SK-N-SH (cell line): Measurements from ENCODE around the gene TMEM51. TPM values are rescaled to one million over a fixed set of nuclear protein-coding genes. Genes with fewer than 3 reads are reported as not detected.

ENCODE experiments used
- CTCF ChIA-PET: fragments of 300-600, 350-600 bp; formaldehyde crosslinking; extraction: SDS; loops from one replicate; lab custom pipeline; 2021; lab: Yijun Ruan, JAX
- POLR2A ChIA-PET: fragments of 350-600 bp; sonication (Branson Sonifier 250); formaldehyde crosslinking; extraction: SDS; loops from one replicate; lab custom pipeline; 2020; ENCODE audit warnings: antibody characterized with exemption, inconsistent platforms; lab: Yijun Ruan, JAX
- DNase-seq: peaks from one replicate; pipeline ENCODE4 v3.0.0; 2012
- H2AFZ ChIP-seq: fragments of 200-600 bp; sonication (generic); 2 replicates; pipeline ENCODE4 v1.8.1; 2016; ENCODE audit warnings: antibody characterized with exemption, mild to moderate bottlenecking, low read depth
- H3F3A ChIP-seq: fragments of 200-600 bp; sonication (generic); replicated peaks from 2 replicates; pipeline ENCODE3; 2016; ENCODE audit warnings: antibody characterized with exemption, mild to moderate bottlenecking; ENCODE audit not compliant: insufficient read depth
- H3K27ac ChIP-seq, 2 experiments: fragments of 200-500 bp in 1 of 2; fragments of 200-600 bp in 1 of 2; sonication (Bioruptor generic) in 1 of 2; sonication (generic), shearing (Covaris generic) in 1 of 2; 2 replicates each; pipeline versions ENCODE4 v1.5.1 to v1.6.1; 2014 to 2016; ENCODE audit warnings: low read depth in 2 of 2, inconsistent platforms in 1 of 2, low read length in 1 of 2, mild to moderate bottlenecking in 1 of 2, mixed read lengths in 1 of 2
- H3K27me3 ChIP-seq: fragments of 200-600 bp; sonication (generic), shearing (Covaris generic); 2 replicates; pipeline ENCODE4 v1.6.1; 2016; ENCODE audit warnings: mixed run types; ENCODE audit not compliant: insufficient read depth
- H3K36me3 ChIP-seq, 2 experiments: fragments of 200-500 bp in 1 of 2; fragments of 200-600 bp in 1 of 2; sonication (Bioruptor generic) in 1 of 2; sonication (generic) in 1 of 2; replicated peaks in 1 of 2; 2 replicates each; pipeline versions ENCODE3 to v1.5.1; 2014 to 2016; ENCODE audit warnings: low read length in 1 of 2, mild to moderate bottlenecking in 1 of 2; ENCODE audit not compliant: insufficient read depth in 2 of 2, control insufficient read depth in 1 of 2
- H3K4me1 ChIP-seq, 2 experiments: fragments of 200-500 bp in 1 of 2; fragments of 200-600 bp in 1 of 2; sonication (Bioruptor generic) in 1 of 2; sonication (generic), shearing (Covaris generic) in 1 of 2; 2 replicates each; pipeline versions ENCODE4 v1.5.1 to v1.6.1; 2014 to 2016; ENCODE audit warnings: low read depth in 1 of 2, low read length in 1 of 2, mixed run types in 1 of 2; ENCODE audit not compliant: insufficient read depth in 2 of 2, control insufficient read depth in 1 of 2
- H3K4me2 ChIP-seq: fragments of 200-600 bp; sonication (generic), shearing (Covaris generic); 2 replicates; pipeline ENCODE4 v1.6.1; 2017; ENCODE audit warnings: mixed run types
- H3K4me3 ChIP-seq, 2 experiments: fragments of 200-500 bp in 1 of 2; fragments of 200-600 bp in 1 of 2; sonication (Bioruptor generic) in 1 of 2; sonication (generic), shearing (Covaris generic) in 1 of 2; 2 replicates each; pipeline versions ENCODE4 v1.5.1 to v1.8.1; 2014 to 2016; ENCODE audit warnings: low read depth in 2 of 2, inconsistent platforms in 1 of 2, low read length in 1 of 2, mild to moderate bottlenecking in 1 of 2, mixed read lengths in 1 of 2, moderate library complexity in 1 of 2
- H3K79me2 ChIP-seq: fragments of 200-600 bp; sonication (generic); 2 replicates; pipeline ENCODE4 v1.8.1; 2017; ENCODE audit warnings: mild to moderate bottlenecking; ENCODE audit not compliant: insufficient read depth
- H3K9ac ChIP-seq: fragments of 200-600 bp; sonication (generic); 2 replicates; pipeline ENCODE4 v1.6.1; 2017; ENCODE audit warnings: mixed run types
- H3K9me2 ChIP-seq: fragments of 200-600 bp; sonication (generic); 2 replicates; pipeline ENCODE4 v1.6.1; 2017; ENCODE audit warnings: mixed run types
- H3K9me3 ChIP-seq: fragments of 200-600 bp; sonication (generic); 2 replicates; pipeline ENCODE4 v1.6.1; 2017; ENCODE audit warnings: mixed run types, mild to moderate bottlenecking, moderate library complexity
- H4K20me1 ChIP-seq: fragments of 200-600 bp; sonication (generic); 2 replicates; pipeline ENCODE4 v1.6.1; 2017; ENCODE audit warnings: mild to moderate bottlenecking, mixed run types; ENCODE audit not compliant: insufficient read depth
- ELF1 ChIP-seq: IDR thresholded peaks from 2 replicates; pipeline ENCODE4 v1.4.0; 2012
- EP300 ChIP-seq, 2 experiments: IDR thresholded peaks; 2 replicates each; pipeline versions ENCODE4 v1.4.0 to v1.6.1; 2012; ENCODE audit warnings: borderline replicate concordance in 1 of 2, low read depth in 1 of 2, low read length in 1 of 2
- GATA2 ChIP-seq: sonication (generic); formaldehyde crosslinking; IDR thresholded peaks from 2 replicates; pipeline ENCODE4 v1.5.0; 2020; ENCODE audit warnings: mild to moderate bottlenecking, missing genetic modification reagents
- JUND ChIP-seq: IDR thresholded peaks from 2 replicates; pipeline ENCODE4 v1.4.0; 2012
- RCOR1 ChIP-seq: fragments of 150-350 bp; IDR thresholded peaks from 2 replicates; pipeline ENCODE4 v1.6.1; 2017; ENCODE audit warnings: antibody characterized with exemption, low read length
- RXRA ChIP-seq: IDR thresholded peaks from 2 replicates; pipeline ENCODE4 v1.4.0; 2012; ENCODE audit warnings: low read depth, mild to moderate bottlenecking, borderline replicate concordance
- SIN3A ChIP-seq: IDR thresholded peaks from 2 replicates; pipeline ENCODE4 v1.6.1; 2012; ENCODE audit warnings: low read depth, mild to moderate bottlenecking, low read length, moderate library complexity, borderline replicate concordance
- YY1 ChIP-seq: IDR thresholded peaks from 2 replicates; pipeline ENCODE4 v1.4.0; 2012; ENCODE audit warnings: low read depth, mild to moderate bottlenecking
- WGBS: methylation state at CpG from one replicate; pipeline ENCODE4 v1.1.6; 2017; ENCODE audit warnings: low lambda C conversion rate; 5-methylcytosine and 5-hydroxymethylcytosine counted together
- polyA plus RNA-seq, 3 experiments: library from polyadenylated mRNA; depleted of rRNA; stranded (reverse); fragments of >200 nt; gene quantifications; 2 replicates each; pipeline ENCODE4 v1.2.3, GENCODE V29; 2012
- TF ChIP-seq, protein P1 (sequence below): IDR thresholded peaks from 2 replicates; pipeline ENCODE4 v1.4.0; 2012; ENCODE audit warnings: low read depth, borderline replicate concordance
- TF ChIP-seq, protein P2 (sequence below): fragments of 200-600 bp; sonication (generic); IDR thresholded peaks from 2 replicates; pipeline ENCODE4 v1.6.1; 2017; ENCODE audit warnings: antibody characterized with exemption, mild to moderate bottlenecking, moderate library complexity
- TF ChIP-seq, protein P3 (sequence below): IDR thresholded peaks from 2 replicates; pipeline ENCODE4; 2012
- TF ChIP-seq, protein P4 (sequence below): IDR thresholded peaks from 2 replicates; pipeline ENCODE4 v1.6.1; 2012; ENCODE audit warnings: mild to moderate bottlenecking, low read depth, low read length, moderate library complexity
- TF ChIP-seq, protein P5 (sequence below): fragments of 150-350 bp; IDR thresholded peaks from 2 replicates; pipeline ENCODE4 v1.6.1; 2016; ENCODE audit warnings: mild to moderate bottlenecking, low read depth, low read length
- TF ChIP-seq, protein P6 (sequence below): IDR thresholded peaks from 2 replicates; pipeline ENCODE4 v1.4.0; 2012; ENCODE audit warnings: low read depth

TMEM51 gene
- polyA plus RNA-seq, 1 of the 3 experiments (the other 2 are of a cell fraction) = 25.6 TPM

DNA sequence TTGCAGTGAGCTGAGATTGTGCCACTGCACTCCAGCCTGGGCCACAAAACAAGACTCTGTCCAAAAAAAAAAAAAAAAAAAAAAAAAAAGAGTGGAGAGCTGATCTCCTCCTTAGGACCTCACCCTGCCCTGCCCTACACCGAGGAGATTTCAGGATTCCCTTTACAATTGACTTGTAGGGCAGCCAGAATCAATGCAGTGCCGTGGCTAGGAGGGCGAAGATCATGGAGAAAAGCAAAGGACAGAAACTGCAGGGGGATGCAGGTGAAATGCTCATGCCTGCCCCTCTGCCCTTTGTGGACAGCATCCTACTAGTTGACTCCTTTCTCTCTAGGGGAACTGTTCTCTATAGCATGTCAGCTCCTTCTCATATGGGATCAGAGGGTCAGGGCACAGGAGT is 103.0 kb downstream of the TMEM51 start:
- no peaks in the 10 kb centered on the region for H3K9me2 ChIP-seq
- ChIA-PET POLR2A (no interaction called here), CTCF (interaction anchor here (1.5 kb wide), 1 partner anchor 124 kb away, joined by 3 read pairs; no protein-coding TSS in a partner anchor)
- H2AFZ ChIP-seq = no peak overlapping the region
- no peak overlapping the region for H3K9ac ChIP-seq
- H4K20me1 ChIP-seq = no peaks in the 10 kb centered on the region
- H3K79me2 ChIP-seq = no peaks in the 10 kb centered on the region
- H3K4me2 ChIP-seq = no peak overlapping the region
- H3K36me3 ChIP-seq = no peaks in the 10 kb centered on the region
- H3K4me1 ChIP-seq = peaks cover 0 to 2% of the 10 kb centered on the region in 2 experiments; a peak in 1 of 4 replicates
- 76% methylated on average over 3 of the region's 3 CpGs for WGBS
- no peaks in the 10 kb centered on the region for H3F3A ChIP-seq
- no peak for DNase-seq
- H3K27ac ChIP-seq = no peak overlapping the region
- H3K4me3 ChIP-seq = no peak overlapping the region
- TF ChIP-seq, protein P1, sequence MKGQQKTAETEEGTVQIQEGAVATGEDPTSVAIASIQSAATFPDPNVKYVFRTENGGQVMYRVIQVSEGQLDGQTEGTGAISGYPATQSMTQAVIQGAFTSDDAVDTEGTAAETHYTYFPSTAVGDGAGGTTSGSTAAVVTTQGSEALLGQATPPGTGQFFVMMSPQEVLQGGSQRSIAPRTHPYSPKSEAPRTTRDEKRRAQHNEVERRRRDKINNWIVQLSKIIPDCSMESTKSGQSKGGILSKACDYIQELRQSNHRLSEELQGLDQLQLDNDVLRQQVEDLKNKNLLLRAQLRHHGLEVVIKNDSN = no peak
- TF ChIP-seq RXRA = no peak
- TF ChIP-seq RCOR1 = no peak
- TF ChIP-seq, protein P2, sequence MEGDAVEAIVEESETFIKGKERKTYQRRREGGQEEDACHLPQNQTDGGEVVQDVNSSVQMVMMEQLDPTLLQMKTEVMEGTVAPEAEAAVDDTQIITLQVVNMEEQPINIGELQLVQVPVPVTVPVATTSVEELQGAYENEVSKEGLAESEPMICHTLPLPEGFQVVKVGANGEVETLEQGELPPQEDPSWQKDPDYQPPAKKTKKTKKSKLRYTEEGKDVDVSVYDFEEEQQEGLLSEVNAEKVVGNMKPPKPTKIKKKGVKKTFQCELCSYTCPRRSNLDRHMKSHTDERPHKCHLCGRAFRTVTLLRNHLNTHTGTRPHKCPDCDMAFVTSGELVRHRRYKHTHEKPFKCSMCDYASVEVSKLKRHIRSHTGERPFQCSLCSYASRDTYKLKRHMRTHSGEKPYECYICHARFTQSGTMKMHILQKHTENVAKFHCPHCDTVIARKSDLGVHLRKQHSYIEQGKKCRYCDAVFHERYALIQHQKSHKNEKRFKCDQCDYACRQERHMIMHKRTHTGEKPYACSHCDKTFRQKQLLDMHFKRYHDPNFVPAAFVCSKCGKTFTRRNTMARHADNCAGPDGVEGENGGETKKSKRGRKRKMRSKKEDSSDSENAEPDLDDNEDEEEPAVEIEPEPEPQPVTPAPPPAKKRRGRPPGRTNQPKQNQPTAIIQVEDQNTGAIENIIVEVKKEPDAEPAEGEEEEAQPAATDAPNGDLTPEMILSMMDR = no peak
- no peak for TF ChIP-seq SIN3A
- no peak for TF ChIP-seq ELF1
- TF ChIP-seq JUND = no peak
- TF ChIP-seq, protein P3, sequence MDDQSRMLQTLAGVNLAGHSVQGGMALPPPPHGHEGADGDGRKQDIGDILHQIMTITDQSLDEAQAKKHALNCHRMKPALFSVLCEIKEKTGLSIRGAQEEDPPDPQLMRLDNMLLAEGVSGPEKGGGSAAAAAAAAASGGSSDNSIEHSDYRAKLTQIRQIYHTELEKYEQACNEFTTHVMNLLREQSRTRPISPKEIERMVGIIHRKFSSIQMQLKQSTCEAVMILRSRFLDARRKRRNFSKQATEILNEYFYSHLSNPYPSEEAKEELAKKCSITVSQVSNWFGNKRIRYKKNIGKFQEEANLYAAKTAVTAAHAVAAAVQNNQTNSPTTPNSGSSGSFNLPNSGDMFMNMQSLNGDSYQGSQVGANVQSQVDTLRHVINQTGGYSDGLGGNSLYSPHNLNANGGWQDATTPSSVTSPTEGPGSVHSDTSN = no peak
- TF ChIP-seq EP300 (IDR thresholded peaks at IDR 0.05; ENCODE audit: borderline replicate concordance in 1 of 2, low read depth in 1 of 2, low read length in 1 of 2) = no peak
- TF ChIP-seq, protein P4, sequence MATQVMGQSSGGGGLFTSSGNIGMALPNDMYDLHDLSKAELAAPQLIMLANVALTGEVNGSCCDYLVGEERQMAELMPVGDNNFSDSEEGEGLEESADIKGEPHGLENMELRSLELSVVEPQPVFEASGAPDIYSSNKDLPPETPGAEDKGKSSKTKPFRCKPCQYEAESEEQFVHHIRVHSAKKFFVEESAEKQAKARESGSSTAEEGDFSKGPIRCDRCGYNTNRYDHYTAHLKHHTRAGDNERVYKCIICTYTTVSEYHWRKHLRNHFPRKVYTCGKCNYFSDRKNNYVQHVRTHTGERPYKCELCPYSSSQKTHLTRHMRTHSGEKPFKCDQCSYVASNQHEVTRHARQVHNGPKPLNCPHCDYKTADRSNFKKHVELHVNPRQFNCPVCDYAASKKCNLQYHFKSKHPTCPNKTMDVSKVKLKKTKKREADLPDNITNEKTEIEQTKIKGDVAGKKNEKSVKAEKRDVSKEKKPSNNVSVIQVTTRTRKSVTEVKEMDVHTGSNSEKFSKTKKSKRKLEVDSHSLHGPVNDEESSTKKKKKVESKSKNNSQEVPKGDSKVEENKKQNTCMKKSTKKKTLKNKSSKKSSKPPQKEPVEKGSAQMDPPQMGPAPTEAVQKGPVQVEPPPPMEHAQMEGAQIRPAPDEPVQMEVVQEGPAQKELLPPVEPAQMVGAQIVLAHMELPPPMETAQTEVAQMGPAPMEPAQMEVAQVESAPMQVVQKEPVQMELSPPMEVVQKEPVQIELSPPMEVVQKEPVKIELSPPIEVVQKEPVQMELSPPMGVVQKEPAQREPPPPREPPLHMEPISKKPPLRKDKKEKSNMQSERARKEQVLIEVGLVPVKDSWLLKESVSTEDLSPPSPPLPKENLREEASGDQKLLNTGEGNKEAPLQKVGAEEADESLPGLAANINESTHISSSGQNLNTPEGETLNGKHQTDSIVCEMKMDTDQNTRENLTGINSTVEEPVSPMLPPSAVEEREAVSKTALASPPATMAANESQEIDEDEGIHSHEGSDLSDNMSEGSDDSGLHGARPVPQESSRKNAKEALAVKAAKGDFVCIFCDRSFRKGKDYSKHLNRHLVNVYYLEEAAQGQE = no peak
- TF ChIP-seq, protein P5, sequence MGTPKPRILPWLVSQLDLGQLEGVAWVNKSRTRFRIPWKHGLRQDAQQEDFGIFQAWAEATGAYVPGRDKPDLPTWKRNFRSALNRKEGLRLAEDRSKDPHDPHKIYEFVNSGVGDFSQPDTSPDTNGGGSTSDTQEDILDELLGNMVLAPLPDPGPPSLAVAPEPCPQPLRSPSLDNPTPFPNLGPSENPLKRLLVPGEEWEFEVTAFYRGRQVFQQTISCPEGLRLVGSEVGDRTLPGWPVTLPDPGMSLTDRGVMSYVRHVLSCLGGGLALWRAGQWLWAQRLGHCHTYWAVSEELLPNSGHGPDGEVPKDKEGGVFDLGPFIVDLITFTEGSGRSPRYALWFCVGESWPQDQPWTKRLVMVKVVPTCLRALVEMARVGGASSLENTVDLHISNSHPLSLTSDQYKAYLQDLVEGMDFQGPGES = no peak
- TF ChIP-seq, protein P6, sequence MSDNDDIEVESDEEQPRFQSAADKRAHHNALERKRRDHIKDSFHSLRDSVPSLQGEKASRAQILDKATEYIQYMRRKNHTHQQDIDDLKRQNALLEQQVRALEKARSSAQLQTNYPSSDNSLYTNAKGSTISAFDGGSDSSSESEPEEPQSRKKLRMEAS = no peak
- TF ChIP-seq YY1 = no peak
- no peak for TF ChIP-seq GATA2
- H3K9me3 ChIP-seq = no peaks in the 10 kb centered on the region
- H3K27me3 ChIP-seq = no peaks in the 10 kb centered on the region; the same call in 1 of the 2 replicates
